Measurements from ENCODE around the gene DTX4.

The DTX4 gene

DNA sequence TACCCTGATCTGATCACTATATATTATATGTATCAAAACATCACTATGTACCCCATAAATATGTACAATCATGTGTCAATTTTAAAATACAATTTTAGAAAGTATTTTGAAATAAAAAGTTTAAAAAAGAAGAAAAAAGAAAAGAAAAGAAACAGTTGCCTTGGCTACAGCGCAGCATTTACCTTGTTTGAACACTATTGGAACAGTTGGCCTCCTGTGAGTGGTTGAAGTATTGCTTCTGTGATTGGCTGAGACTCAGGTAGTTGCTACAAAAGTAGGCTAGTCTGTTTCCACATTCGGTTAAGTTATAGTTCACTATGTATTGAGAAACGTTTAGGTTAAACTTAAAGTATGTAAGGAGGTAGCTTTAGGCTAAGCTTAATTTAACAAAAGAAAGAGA lies 7.9 kb upstream of the DTX4 start:
- H3K36me3 Mint-ChIP-seq (ENCODE audit: low read depth) = no peaks in the 10 kb centered on the region
- DNase-seq = no peak
- H3K27me3 Mint-ChIP-seq (ENCODE audit: low read depth, poor library complexity) = peaks cover 36% of the 10 kb centered on the region
- peaks cover 5% of the 10 kb centered on the region for H3K9me3 Mint-ChIP-seq
- H3K27ac Mint-ChIP-seq = no peak overlapping the region
- no peaks in the 10 kb centered on the region for H3K4me1 Mint-ChIP-seq
- no peak overlapping the region for H3K4me3 Mint-ChIP-seq
- TF ChIP-seq, protein P1, sequence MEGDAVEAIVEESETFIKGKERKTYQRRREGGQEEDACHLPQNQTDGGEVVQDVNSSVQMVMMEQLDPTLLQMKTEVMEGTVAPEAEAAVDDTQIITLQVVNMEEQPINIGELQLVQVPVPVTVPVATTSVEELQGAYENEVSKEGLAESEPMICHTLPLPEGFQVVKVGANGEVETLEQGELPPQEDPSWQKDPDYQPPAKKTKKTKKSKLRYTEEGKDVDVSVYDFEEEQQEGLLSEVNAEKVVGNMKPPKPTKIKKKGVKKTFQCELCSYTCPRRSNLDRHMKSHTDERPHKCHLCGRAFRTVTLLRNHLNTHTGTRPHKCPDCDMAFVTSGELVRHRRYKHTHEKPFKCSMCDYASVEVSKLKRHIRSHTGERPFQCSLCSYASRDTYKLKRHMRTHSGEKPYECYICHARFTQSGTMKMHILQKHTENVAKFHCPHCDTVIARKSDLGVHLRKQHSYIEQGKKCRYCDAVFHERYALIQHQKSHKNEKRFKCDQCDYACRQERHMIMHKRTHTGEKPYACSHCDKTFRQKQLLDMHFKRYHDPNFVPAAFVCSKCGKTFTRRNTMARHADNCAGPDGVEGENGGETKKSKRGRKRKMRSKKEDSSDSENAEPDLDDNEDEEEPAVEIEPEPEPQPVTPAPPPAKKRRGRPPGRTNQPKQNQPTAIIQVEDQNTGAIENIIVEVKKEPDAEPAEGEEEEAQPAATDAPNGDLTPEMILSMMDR (IDR thresholded peaks at IDR 0.05) = no peak

DNA sequence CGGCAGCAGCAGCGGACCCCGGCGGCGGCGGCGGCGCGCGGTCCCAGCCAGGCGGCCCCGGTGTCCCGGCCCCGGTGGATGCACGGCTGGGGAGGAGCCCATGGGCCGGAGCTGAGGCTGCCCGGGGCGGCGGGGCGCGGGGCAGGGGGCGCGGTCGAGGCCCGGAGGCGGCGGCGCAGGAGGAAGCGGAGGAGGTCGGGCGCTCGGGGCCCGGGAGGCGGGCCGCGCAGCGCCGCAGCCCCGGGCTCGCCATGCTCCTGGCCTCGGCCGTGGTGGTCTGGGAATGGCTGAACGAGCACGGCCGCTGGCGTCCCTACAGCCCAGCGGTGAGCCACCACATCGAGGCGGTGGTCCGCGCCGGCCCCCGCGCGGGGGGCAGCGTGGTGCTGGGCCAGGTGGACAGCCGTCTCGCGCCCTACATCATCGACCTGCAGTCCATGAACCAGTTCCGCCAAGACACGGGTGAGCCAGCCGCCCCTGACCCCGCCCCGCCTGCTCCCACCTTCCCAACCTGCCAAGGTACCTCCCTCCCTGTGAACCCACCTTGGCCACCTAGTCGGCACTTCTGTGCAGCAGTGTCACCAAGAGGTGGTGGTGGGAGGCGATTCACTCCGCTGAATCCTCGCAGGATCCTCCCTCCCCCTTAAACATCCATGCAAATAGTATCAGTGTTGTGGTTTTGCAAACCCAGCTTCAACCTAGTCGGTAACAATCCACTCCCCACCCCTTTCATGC lies 580 bp downstream of the DTX4 start:
- TF ChIP-seq, protein P1 (IDR thresholded peaks at IDR 0.05) = no peak
- DNase-seq = peak; percentile 56
- peaks cover 3% of the 10 kb centered on the region for H3K27me3 Mint-ChIP-seq (ENCODE audit: low read depth, poor library complexity)
- H3K4me3 Mint-ChIP-seq = peak overlapping the region; percentile 94
- peaks cover 8% of the 10 kb centered on the region for H3K36me3 Mint-ChIP-seq (ENCODE audit: low read depth)
- no peaks in the 10 kb centered on the region for H3K9me3 Mint-ChIP-seq
- no peak overlapping the region for H3K27ac Mint-ChIP-seq
- peaks cover 34% of the 10 kb centered on the region for H3K4me1 Mint-ChIP-seq

DNA sequence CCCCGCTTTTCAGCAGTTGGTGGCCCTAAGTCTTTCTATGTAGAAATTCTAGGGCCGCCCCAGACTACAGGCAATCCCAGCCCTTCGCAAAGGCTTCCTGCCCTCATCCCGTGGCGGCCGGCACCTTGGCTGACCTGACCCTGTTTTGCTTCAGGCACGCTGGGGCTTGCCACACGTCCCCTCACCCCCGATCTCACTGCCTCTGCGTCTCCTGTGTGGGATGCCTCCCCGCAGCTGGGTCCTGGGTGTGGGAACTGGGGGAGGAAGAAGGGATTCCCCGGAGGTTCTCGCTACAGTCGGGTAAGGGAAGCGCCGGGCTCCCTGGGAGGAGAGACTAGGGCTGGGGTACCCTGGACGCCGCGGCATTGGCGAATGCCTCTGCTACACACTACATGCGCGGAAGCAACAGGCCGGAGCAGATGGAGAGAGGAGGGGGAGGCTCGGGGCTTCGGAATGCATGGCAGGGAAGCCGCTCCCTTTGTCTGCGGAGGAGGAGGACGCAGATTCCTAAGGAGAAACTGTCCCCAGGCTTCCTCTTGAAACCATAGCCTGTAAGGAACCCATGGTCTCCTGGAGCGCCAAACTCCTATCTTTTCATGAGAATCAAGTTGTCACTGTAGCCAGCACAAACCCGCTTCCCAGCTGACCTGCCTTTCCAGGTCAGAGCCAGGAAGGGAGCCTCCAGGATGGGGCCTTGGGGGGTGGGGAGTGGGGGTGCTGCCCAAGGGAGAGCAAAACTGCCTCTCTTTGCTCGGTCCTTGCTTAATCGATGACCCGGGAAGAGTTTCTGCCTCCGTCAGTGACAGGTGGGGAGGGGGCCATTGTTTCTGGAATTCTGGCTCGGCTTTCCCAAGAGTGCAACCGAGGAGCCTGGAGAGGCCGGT lies 1.4 kb downstream of the DTX4 start:
- peak overlapping the region; percentile 77 for H3K27ac Mint-ChIP-seq
- peaks cover 34% of the 10 kb centered on the region for H3K4me1 Mint-ChIP-seq
- TF ChIP-seq, protein P1 (IDR thresholded peaks at IDR 0.05) = no peak
- peaks cover 3% of the 10 kb centered on the region for H3K27me3 Mint-ChIP-seq (ENCODE audit: low read depth, poor library complexity)
- peaks cover 15% of the 10 kb centered on the region for H3K36me3 Mint-ChIP-seq (ENCODE audit: low read depth)
- no peaks in the 10 kb centered on the region for H3K9me3 Mint-ChIP-seq
- peak; percentile 72 for DNase-seq
- H3K4me3 Mint-ChIP-seq = peak overlapping the region; percentile 94

DNA sequence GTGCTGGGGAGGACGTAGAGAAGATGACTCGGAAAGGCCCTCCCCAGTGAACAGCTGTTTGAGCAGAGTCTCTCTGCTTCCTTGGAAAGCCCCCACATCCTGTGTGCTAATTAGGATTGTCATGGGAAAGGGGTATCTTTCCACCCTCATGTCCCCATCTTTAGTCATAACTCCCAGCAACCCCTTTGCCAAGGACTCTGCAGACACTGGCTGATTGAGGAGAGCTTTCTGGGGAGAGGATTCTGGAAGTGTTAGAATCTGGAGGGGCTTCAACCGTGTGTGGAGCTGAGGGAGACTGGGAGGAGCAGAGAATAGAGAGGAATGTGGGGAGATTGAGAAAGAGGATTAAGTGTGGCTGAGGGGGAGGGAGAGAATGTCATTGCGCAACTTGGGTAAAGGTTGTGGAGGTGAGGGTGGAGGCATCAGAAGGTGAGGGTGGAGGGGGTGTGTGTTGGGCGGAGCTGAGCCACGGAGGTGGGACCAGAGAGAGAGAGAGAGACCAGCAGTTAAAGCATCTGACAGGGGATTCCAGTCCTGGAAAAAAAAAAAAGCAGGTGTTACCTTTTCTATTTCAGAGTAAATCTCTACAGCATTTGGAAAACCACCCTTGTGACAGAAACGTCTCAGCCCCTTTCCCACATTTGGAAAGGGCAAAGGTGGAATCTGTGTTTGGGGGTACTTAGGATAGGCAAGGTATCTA lies 2.2 kb downstream of the DTX4 start:
- Mint-ChIP-seq H3K36me3 (ENCODE audit: low read depth) (peaks cover 19% of the 10 kb centered on the region), H3K4me3 (peak overlapping the region; percentile 94), H3K27me3 (ENCODE audit: low read depth, poor library complexity) (peaks cover 3% of the 10 kb centered on the region), H3K27ac (no peak overlapping the region), H3K4me1 (peaks cover 34% of the 10 kb centered on the region), H3K9me3 (peaks cover 3% of the 10 kb centered on the region)
- peak; percentile 12 for DNase-seq
- TF ChIP-seq, protein P1 (IDR thresholded peaks at IDR 0.05) = no peak

DNA sequence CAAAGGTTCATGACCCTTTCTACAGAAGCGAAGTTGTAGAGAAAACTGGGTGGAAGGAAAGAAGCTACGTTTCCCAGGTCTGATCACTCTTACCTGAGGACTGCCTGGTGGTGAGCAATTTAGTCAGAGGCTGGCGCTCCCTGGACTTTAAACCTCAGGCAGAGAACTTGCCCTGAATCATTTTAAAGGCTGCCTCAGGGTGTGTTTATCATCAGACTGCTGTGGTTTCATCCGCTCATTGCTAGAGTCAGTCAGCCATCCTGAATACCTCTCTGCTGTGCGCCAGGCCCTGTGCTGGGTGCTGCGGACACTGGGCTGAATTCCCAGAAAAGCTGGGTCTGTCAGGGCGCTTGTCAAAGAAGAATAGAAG lies 2.7 kb downstream of the DTX4 start:
- peaks cover 6% of the 10 kb centered on the region for H3K9me3 Mint-ChIP-seq
- H3K4me1 Mint-ChIP-seq = peaks cover 34% of the 10 kb centered on the region
- peak overlapping the region; percentile 94 for H3K4me3 Mint-ChIP-seq
- no peak for DNase-seq
- peaks cover 23% of the 10 kb centered on the region for H3K36me3 Mint-ChIP-seq (ENCODE audit: low read depth)
- TF ChIP-seq, protein P1 (IDR thresholded peaks at IDR 0.05) = no peak
- no peak overlapping the region for H3K27ac Mint-ChIP-seq
- peaks cover 3% of the 10 kb centered on the region for H3K27me3 Mint-ChIP-seq (ENCODE audit: low read depth, poor library complexity)
